HepG2 (cell line): ENCODE measurements around the gene GTF2H1. TPM values are rescaled to one million over a fixed set of nuclear protein-coding genes. Genes with fewer than 3 reads are reported as not detected.

Source experiments
- CBFB ChIP-seq: sonication (generic); formaldehyde crosslinking; IDR thresholded peaks from 2 replicates; pipeline ENCODE4 v1.4.0; 2020; ENCODE audit warnings: missing genetic modification reagents
- DR1 ChIP-seq: sonication (generic); formaldehyde crosslinking; IDR thresholded peaks from 2 replicates; pipeline ENCODE4 v1.8.0; 2021; ENCODE audit warnings: mild to moderate bottlenecking, missing genetic modification reagents, inconsistent platforms
- FOXC1 ChIP-seq: sonication (generic); formaldehyde crosslinking; IDR thresholded peaks from 2 replicates; pipeline ENCODE4 v1.8.0; 2022; ENCODE audit warnings: mild to moderate bottlenecking, missing genetic modification reagents, borderline replicate concordance
- GTF2F1 ChIP-seq: fragments of 150-350 bp; IDR thresholded peaks from 2 replicates; pipeline ENCODE4 v1.6.1; 2014; ENCODE audit warnings: low read length
- HDAC1 ChIP-seq: sonication (generic); formaldehyde crosslinking; IDR thresholded peaks from 2 replicates; pipeline ENCODE4 v1.5.1; 2020; ENCODE audit warnings: mild to moderate bottlenecking, missing genetic modification reagents
- HOXA3 ChIP-seq: sonication (generic); formaldehyde crosslinking; IDR thresholded peaks from 2 replicates; pipeline ENCODE4 v1.5.0; 2020; ENCODE audit warnings: missing genetic modification reagents
- IKZF4 ChIP-seq: sonication (generic); formaldehyde crosslinking; IDR thresholded peaks from 2 replicates; pipeline ENCODE4 v1.5.1; 2020; ENCODE audit warnings: borderline replicate concordance, mild to moderate bottlenecking, low read depth, missing genetic modification reagents; ENCODE audit errors: not compliant biosample characterization
- KDM4B ChIP-seq: sonication (generic); formaldehyde crosslinking; IDR thresholded peaks from 2 replicates; pipeline ENCODE4 v1.4.0; 2020; ENCODE audit warnings: missing genetic modification reagents
- MTF1 ChIP-seq: sonication (generic); formaldehyde crosslinking; IDR thresholded peaks from 2 replicates; pipeline ENCODE4 v1.5.0; 2020; ENCODE audit warnings: missing genetic modification reagents
- MXI1 ChIP-seq: IDR thresholded peaks from 3 replicates; pipeline ENCODE4 v1.6.1; 2012; ENCODE audit warnings: low read depth, low read length, inconsistent platforms, borderline replicate concordance
- MYNN ChIP-seq: sonication (generic); formaldehyde crosslinking; IDR thresholded peaks from 2 replicates; pipeline ENCODE4 v1.4.0; 2020; ENCODE audit warnings: mild to moderate bottlenecking, low read depth, missing genetic modification reagents
- PAX8 ChIP-seq: sonication (generic); formaldehyde crosslinking; IDR thresholded peaks from 2 replicates; pipeline ENCODE4 v1.8.0; 2022; ENCODE audit warnings: mild to moderate bottlenecking, missing genetic modification reagents, borderline replicate concordance
- SKI ChIP-seq: fragments of 450-650 bp; IDR thresholded peaks from one replicate; pipeline ENCODE4 v1.6.1; 2018; ENCODE audit warnings: mild to moderate bottlenecking; ENCODE audit not compliant: partially characterized antibody
- SMAD3 ChIP-seq: sonication (generic); formaldehyde crosslinking; IDR thresholded peaks from 2 replicates; pipeline ENCODE4 v1.4.0; 2020; ENCODE audit warnings: missing genetic modification reagents
- SRF ChIP-seq: IDR thresholded peaks from 2 replicates; pipeline ENCODE4 v1.6.1; 2011; ENCODE audit warnings: mild to moderate bottlenecking, low read depth, low read length, moderate library complexity
- TGIF2 ChIP-seq: IDR thresholded peaks from 2 replicates; pipeline ENCODE4 v1.6.1; 2016; ENCODE audit warnings: control low read depth, missing compliant biosample characterization
- UBTF ChIP-seq: sonication (generic); formaldehyde crosslinking; IDR thresholded peaks from 2 replicates; pipeline ENCODE4 v1.4.0; 2020; ENCODE audit warnings: mild to moderate bottlenecking, missing genetic modification reagents
- ZNF253 ChIP-seq: sonication (generic); formaldehyde crosslinking; IDR thresholded peaks from 2 replicates; pipeline ENCODE4 v1.8.0; 2022; ENCODE audit warnings: mild to moderate bottlenecking, missing genetic modification reagents, borderline replicate concordance
- ZNF530 ChIP-seq: sonication (generic); formaldehyde crosslinking; IDR thresholded peaks from 2 replicates; pipeline ENCODE4 v1.5.0; 2020; ENCODE audit warnings: low read depth, mild to moderate bottlenecking, missing genetic modification reagents
- ZNF574 ChIP-seq: sonication (generic); formaldehyde crosslinking; IDR thresholded peaks from 2 replicates; pipeline ENCODE4 v1.4.0; 2020; ENCODE audit warnings: missing genetic modification reagents
- ZNF577 ChIP-seq: sonication (generic); formaldehyde crosslinking; IDR thresholded peaks from 2 replicates; pipeline ENCODE4 v1.4.0; 2020; ENCODE audit warnings: mild to moderate bottlenecking, low read depth, missing genetic modification reagents, borderline replicate concordance
- ZNF772 ChIP-seq: sonication (generic); formaldehyde crosslinking; IDR thresholded peaks from 2 replicates; pipeline ENCODE4 v1.5.0; 2020; ENCODE audit warnings: mild to moderate bottlenecking, missing genetic modification reagents
- ZNF776 ChIP-seq: sonication (generic); formaldehyde crosslinking; IDR thresholded peaks from 2 replicates; pipeline ENCODE4 v1.4.0; 2020; ENCODE audit warnings: mild to moderate bottlenecking, missing genetic modification reagents
- ZNF891 ChIP-seq: sonication (generic); formaldehyde crosslinking; IDR thresholded peaks from 2 replicates; pipeline ENCODE4 v1.5.0; 2020; ENCODE audit warnings: mild to moderate bottlenecking, missing genetic modification reagents
- polyA plus RNA-seq, 8 experiments: library from polyadenylated mRNA; depleted of rRNA in 3 of 8; stranded (reverse) in 7 of 8; unstranded in 1 of 8; fragments of >200 nt; fragmentation: Illumina TruSeq in 4 of 8; extraction: Trizol in 4 of 8; gene quantifications; 2 replicates each; pipeline versions ENCODE4 v1.2.1 to v1.2.3, GENCODE V29; 2011 to 2016; ENCODE audit warnings: low read depth in 4 of 8, missing spikeins in 1 of 8, mixed read lengths in 1 of 8; ENCODE audit not compliant: insufficient read depth in 1 of 8
- total RNA-seq, 5 experiments: library from RNA; depleted of rRNA; stranded (reverse); fragments of >200 nt; fragmentation: Illumina TruSeq; extraction: Trizol; gene quantifications; 2 replicates each; pipeline ENCODE4 v1.2.3, GENCODE V29; 2016; ENCODE audit warnings: low read depth in 1 of 5
- TF ChIP-seq, protein P1 (sequence below): sonication (generic); formaldehyde crosslinking; IDR thresholded peaks from 2 replicates; pipeline ENCODE4 v1.8.1; 2023; ENCODE audit warnings: missing genetic modification reagents, inconsistent platforms, borderline replicate concordance

The GTF2H1 gene
- total and polyA plus RNA-seq, 2 of the 13 experiments (the other 11 are each of a cell fraction or from before 2014, with no cell fraction given), result 15.7 to 51.4 TPM

DNA sequence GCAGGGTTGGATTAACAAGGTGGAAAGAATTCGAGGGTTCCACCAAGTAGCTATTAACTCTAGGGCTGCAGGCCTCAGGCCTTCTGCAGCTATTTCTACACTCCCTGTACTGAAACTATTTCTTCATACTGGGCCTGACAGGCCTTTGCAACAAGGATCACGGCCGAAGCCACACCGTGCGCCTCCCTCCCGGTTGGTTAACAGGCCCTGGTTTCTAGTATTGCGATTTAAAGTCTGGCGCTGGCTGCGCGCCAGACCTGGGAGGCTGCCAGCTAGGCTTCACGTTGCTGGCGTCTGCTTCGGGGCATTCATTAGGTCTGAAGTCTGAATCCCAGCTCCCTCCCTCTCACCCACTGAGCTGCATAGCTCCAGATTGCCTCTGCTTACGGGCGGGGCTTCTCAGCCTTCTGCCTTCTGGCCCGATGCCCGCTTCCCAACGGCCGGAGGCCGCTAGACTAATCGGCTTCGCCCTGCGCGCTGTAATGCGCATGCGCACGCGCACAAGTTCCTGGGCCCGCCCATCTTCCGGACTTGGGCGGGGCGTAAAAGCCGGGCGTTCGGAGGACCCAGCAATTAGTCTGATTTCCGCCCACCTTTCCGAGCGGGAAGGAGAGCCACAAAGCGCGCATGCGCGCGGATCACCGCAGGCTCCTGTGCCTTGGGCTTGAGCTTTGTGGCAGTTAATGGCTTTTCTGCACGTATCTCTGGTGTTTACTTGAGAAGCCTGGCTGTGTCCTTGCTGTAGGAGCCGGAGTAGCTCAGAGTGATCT is 73.6 kb downstream of the GTF2H1 start (continued):
- TF ChIP-seq ZNF574 (CRISPR knock-in tag) (peak; percentile 82), UBTF (CRISPR knock-in tag) (peak; percentile 82), HOXA3 (CRISPR knock-in tag) (peak; percentile 51; the same call in 1 of the 2 replicates), HDAC1 (CRISPR knock-in tag) (peak; percentile 80), MXI1 (peak; percentile 29; the same call in 1 of the 3 replicates), CBFB (no peak), IKZF4 (peak; percentile 53), ZNF772 (CRISPR knock-in tag) (no peak), TGIF2 (CRISPR knock-in tag) (peak; percentile 13; the same call in 1 of the 2 replicates), SRF (no peak), PAX8 (peak; percentile 84; the same call in 1 of the 2 replicates), MTF1 (CRISPR knock-in tag) (no peak), ZNF530 (CRISPR knock-in tag) (no peak), MYNN (no peak), FOXC1 (CRISPR knock-in tag) (peak; percentile 41; the same call in 1 of the 2 replicates), ZNF776 (CRISPR knock-in tag) (peak; percentile 45; the same call in 1 of the 2 replicates), ZNF891 (CRISPR knock-in tag) (peak; percentile 81), KDM4B (peak; percentile 40; the same call in 1 of the 2 replicates), GTF2F1 (0 out of 2 replicates have a peak, but pooled peaks have one; percentile 26), SKI (peak; percentile 65), ZNF253 (CRISPR knock-in tag) (no peak), ZNF577 (CRISPR knock-in tag) (peak; percentile 57; the same call in 1 of the 2 replicates), DR1 (CRISPR knock-in tag) (0 out of 2 replicates have a peak, but pooled peaks have one; percentile 45), SMAD3 (CRISPR knock-in tag) (peak; percentile 45; the same call in 1 of the 2 replicates)
- TF ChIP-seq, protein P1, sequence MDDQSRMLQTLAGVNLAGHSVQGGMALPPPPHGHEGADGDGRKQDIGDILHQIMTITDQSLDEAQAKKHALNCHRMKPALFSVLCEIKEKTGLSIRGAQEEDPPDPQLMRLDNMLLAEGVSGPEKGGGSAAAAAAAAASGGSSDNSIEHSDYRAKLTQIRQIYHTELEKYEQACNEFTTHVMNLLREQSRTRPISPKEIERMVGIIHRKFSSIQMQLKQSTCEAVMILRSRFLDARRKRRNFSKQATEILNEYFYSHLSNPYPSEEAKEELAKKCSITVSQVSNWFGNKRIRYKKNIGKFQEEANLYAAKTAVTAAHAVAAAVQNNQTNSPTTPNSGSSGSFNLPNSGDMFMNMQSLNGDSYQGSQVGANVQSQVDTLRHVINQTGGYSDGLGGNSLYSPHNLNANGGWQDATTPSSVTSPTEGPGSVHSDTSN (CRISPR knock-in tag), result no peak
